HL-60 (cell line): ENCODE measurements around the gene MAN2A2.

ENCODE experiments used
- DNase-seq, 2 experiments: peaks; one replicate each; pipeline ENCODE4 v3.0.0-alpha.2; 2010 to 2020; ENCODE audit warnings: low read depth in 1 of 2, low spot score in 1 of 2
- H3K27ac ChIP-seq: fragments of 250-450 bp; sonication (Bioruptor Pico); replicated peaks from 2 replicates; pipeline ENCODE4 v1.5.1; 2020; ENCODE audit warnings: mild to moderate bottlenecking, moderate library complexity
- H3K27me3 ChIP-seq: fragments of 250-450 bp; sonication (Bioruptor Pico); 2 replicates; pipeline ENCODE4 v1.5.1; 2021; ENCODE audit warnings: mild to moderate bottlenecking, moderate library complexity; ENCODE audit not compliant: insufficient read depth, poor library complexity, severe bottlenecking
- H3K4me3 ChIP-seq: replicated peaks from 2 replicates; pipeline ENCODE4 v1.5.1; 2011; ENCODE audit warnings: mild to moderate bottlenecking, control low read depth, low read length; ENCODE audit not compliant: insufficient read depth
- CTCF ChIP-seq: IDR thresholded peaks from one replicate; pipeline ENCODE4 v1.5.1; 2011; ENCODE audit warnings: low read length, control low read depth, inconsistent platforms; ENCODE audit not compliant: insufficient read depth
- GABPA ChIP-seq: IDR thresholded peaks from 2 replicates; pipeline ENCODE4 v1.6.1; 2012; ENCODE audit warnings: low read depth
- POLR2AphosphoS5 ChIP-seq: IDR thresholded peaks from 2 replicates; pipeline ENCODE4 v1.6.1; 2012; ENCODE audit warnings: low read depth
- REST ChIP-seq: IDR thresholded peaks from 2 replicates; pipeline ENCODE4 v1.6.1; 2012; ENCODE audit warnings: low read depth; ENCODE audit not compliant: insufficient replicate concordance
- SPI1 ChIP-seq: IDR thresholded peaks from 2 replicates; pipeline ENCODE4 v1.6.1; 2012; ENCODE audit warnings: low read depth, mild to moderate bottlenecking, borderline replicate concordance

The MAN2A2 gene

GRCh38 chr15:90877996-90878395, 25.1 kb upstream of the MAN2A2 start:
- no peaks in the 10 kb centered on the region for H3K27me3 ChIP-seq
- no peak overlapping the region for H3K4me3 ChIP-seq
- no peak overlapping the region for H3K27ac ChIP-seq
- TF ChIP-seq REST (no peak), SPI1 (no peak), CTCF (no peak), POLR2AphosphoS5 (no peak), GABPA (no peak)
- DNase-seq = no peak

- H3K4me3 ChIP-seq = no peak overlapping the region
- no peak overlapping the region for H3K27ac ChIP-seq
- H3K27me3 ChIP-seq = no peaks in the 10 kb centered on the region
- DNase-seq = no peak
- TF ChIP-seq GABPA (no peak), CTCF (no peak), POLR2AphosphoS5 (no peak), SPI1 (no peak), REST (no peak)
Observed at GRCh38 chr15:90878660-90879059, 24.4 kb upstream of the MAN2A2 start.

GRCh38 chr15:90879730-90880366, 23.3 kb upstream of the MAN2A2 start:
- Histone ChIP-seq H3K27me3 (no peaks in the 10 kb centered on the region), H3K27ac (no peak overlapping the region), H3K4me3 (no peak overlapping the region)
- no peak for DNase-seq
- TF ChIP-seq SPI1 (no peak), GABPA (no peak), POLR2AphosphoS5 (no peak)

- no peaks in the 10 kb centered on the region for H3K27me3 ChIP-seq
- no peak overlapping the region for H3K27ac ChIP-seq
- no peak overlapping the region for H3K4me3 ChIP-seq
- TF ChIP-seq POLR2AphosphoS5 (no peak), SPI1 (no peak), REST (no peak), CTCF (no peak), GABPA (no peak)
- no peak for DNase-seq
Observed at GRCh38 chr15:90880381-90881145, 22.5 kb upstream of the MAN2A2 start.
